Uterus (tissue), 4 donors: ENCODE measurements around the gene CHTOP. TPM values are rescaled to one million over a fixed set of nuclear protein-coding genes. Genes with fewer than 3 reads are reported as not detected.

Experiments
- DNase-seq, 2 donors: peaks; one replicate each; pipeline ENCODE4 v3.0.0-alpha.2; 2019 to 2020
- H3K27ac ChIP-seq, 2 donors: fragments of 200-600 bp; sonication (generic); 1 replicate in 1 of 2; 2 replicates in 1 of 2; pipeline ENCODE4 v1.5.1; 2016 to 2018
- H3K27me3 ChIP-seq, 2 donors: fragments of 200-600 bp; sonication (generic); one replicate each; pipeline ENCODE4 v1.5.1; 2018 to 2019; ENCODE audit warnings: control low read depth in 1 of 2
- H3K36me3 ChIP-seq, 2 donors: fragments of 200-600 bp; sonication (generic); one replicate each; pipeline ENCODE4 v1.5.1; 2019; ENCODE audit warnings: control low read depth in 1 of 2
- H3K4me1 ChIP-seq, 2 donors: fragments of 200-600 bp; sonication (generic); one replicate each; pipeline ENCODE4 v1.5.1; 2018 to 2019; ENCODE audit warnings: control low read depth in 1 of 2
- H3K4me3 ChIP-seq, 2 donors: fragments of 200-600 bp; sonication (generic); 1 replicate in 1 of 2; 2 replicates in 1 of 2; pipeline ENCODE4 v1.5.1; 2018 to 2019; ENCODE audit warnings: mild to moderate bottlenecking in 1 of 2
- H3K9me3 ChIP-seq, 2 donors: fragments of 200-600 bp; sonication (generic); one replicate each; pipeline ENCODE4 v1.5.1; 2019; ENCODE audit warnings: control low read depth in 1 of 2
- POLR2A ChIP-seq, 2 donors: fragments of 450-650 bp; IDR thresholded peaks; one replicate each; pipeline ENCODE4 v1.6.1; 2016; ENCODE audit warnings: antibody characterized with exemption in 2 of 2, mild to moderate bottlenecking in 1 of 2, moderate library complexity in 1 of 2
- intact Hi-C: fragments of 100-400 bp; cut with DNase I; formaldehyde crosslinking; loops from one replicate; pipeline ENCODE4 v1.15.1; 2023; ENCODE audit warnings: low total_unique reads
- total RNA-seq, 4 donors: library from RNA; depleted of rRNA in 3 of 4; stranded (reverse); fragments of >200 nt in 3 of 4; gene quantifications; one replicate each; pipeline versions ENCODE4 v1.1.0 to v1.2.4, GENCODE V29; 2014 to 2023
- TF ChIP-seq, protein P1 (sequence below), 4 experiments: fragments of 200-600 bp in 2 of 4; fragments of 450-650 bp in 2 of 4; sonication (generic) in 2 of 4; IDR thresholded peaks; one replicate each; pipeline ENCODE4 v1.5.1; 2016 to 2019; ENCODE audit warnings: antibody characterized with exemption in 4 of 4, mild to moderate bottlenecking in 2 of 4, moderate library complexity in 1 of 4
- donor health status: DM: yes; HTN: yes; CAD: no.

CHTOP gene
- total RNA-seq, 4 donors from 2014 or later: 43.8 to 91.0 (median 70.8) TPM

DNA sequence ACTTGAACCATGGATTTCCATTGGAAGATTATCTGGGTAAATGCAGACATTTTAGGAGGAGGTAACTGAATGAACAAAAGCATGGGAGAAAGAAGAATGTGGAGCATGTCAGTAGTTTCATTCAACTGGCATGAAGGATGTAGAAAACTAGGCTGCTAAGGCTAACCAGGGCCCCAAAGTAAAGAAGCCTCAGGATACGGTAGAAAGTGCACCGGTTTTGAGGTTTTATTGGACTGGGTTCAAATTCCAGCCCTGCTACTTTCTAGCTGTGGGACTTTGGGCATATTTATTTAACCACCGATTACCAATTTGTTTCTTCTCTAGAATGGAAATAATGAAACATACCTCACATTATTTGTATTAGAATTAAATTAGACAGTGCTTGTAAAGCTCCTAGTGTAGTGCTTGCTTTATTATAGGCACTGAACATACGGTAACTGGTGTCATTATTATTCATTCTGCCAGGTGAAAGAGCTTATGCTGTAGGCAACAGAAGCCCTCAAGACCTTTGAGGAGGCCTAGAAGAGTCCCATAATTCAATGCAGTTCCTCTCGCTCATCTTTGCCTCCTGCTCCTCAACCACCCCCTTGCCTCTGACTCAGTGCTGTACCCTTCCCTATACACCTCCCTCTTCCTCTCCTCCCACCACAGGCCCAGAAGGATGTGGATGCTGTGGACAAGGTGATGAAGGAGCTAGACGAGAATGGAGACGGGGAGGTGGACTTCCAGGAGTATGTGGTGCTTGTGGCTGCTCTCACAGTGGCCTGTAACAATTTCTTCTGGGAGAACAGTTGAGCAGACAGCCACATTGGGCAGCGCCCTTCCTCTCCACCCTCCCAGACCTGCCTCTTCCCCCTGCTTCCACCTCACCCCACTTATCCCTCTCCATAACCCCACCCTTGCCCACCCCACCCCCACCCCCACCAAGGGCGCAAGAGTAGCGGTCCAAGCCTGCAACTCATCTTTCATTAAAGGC lies 2.5 kb upstream of the CHTOP start:
- no peak for DNase-seq
- intact Hi-C loops: no loop called here
- H3K4me1 ChIP-seq: peaks cover 0 to 7% of the 10 kb centered on the region in 2 donors

DNA sequence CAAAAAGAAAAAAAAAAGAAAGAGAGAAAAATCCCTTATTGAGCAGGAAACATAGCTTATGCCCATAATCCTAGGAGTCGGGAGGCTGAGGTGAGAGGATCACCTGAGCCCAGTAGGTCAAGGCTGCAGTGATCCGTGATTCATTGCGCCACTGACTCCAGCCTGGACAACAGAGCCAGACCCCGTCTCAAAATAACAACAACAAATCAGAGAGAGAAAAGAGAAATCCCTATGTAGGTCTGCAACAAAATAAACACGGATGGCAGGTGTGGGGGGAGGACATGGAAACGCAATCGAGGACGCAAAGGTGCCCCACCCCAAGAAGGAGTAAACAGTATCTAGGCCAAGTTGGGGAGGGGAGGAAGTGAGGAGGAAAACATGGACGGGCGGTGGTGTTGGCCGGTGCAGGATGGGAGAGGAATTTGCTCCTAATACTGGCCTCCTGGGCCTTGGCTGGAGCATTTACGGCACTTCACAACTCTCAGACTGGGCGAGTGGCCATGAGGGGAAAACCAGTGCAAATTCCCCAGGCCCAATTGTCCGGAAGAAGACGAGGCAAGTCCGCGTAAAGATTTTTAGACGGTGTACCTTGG lies 609 bp upstream of the CHTOP start:
- DNase-seq: no peak
- no peak for TF ChIP-seq POLR2A (IDR thresholded peaks at IDR 0.05)
- TF ChIP-seq, protein P1, sequence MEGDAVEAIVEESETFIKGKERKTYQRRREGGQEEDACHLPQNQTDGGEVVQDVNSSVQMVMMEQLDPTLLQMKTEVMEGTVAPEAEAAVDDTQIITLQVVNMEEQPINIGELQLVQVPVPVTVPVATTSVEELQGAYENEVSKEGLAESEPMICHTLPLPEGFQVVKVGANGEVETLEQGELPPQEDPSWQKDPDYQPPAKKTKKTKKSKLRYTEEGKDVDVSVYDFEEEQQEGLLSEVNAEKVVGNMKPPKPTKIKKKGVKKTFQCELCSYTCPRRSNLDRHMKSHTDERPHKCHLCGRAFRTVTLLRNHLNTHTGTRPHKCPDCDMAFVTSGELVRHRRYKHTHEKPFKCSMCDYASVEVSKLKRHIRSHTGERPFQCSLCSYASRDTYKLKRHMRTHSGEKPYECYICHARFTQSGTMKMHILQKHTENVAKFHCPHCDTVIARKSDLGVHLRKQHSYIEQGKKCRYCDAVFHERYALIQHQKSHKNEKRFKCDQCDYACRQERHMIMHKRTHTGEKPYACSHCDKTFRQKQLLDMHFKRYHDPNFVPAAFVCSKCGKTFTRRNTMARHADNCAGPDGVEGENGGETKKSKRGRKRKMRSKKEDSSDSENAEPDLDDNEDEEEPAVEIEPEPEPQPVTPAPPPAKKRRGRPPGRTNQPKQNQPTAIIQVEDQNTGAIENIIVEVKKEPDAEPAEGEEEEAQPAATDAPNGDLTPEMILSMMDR (IDR thresholded peaks at IDR 0.05): no peak
- intact Hi-C loops: no loop called here
- H3K9me3 ChIP-seq: no peaks in the 10 kb centered on the region
- no peaks in the 10 kb centered on the region for H3K27me3 ChIP-seq
- H3K27ac ChIP-seq: peak overlapping the region; percentile 99 to 100
- peak overlapping the region; percentile 88 to 100 for H3K4me3 ChIP-seq
- H3K36me3 ChIP-seq: no peaks in the 10 kb centered on the region
- peaks cover 0 to 3% of the 10 kb centered on the region in 2 donors for H3K4me1 ChIP-seq

More for the DNA sequence above, 2.5 kb upstream of the CHTOP start:
- Histone ChIP-seq H3K36me3 (no peaks in the 10 kb centered on the region), H3K4me3 (no peak overlapping the region), H3K9me3 (no peaks in the 10 kb centered on the region), H3K27me3 (no peaks in the 10 kb centered on the region), H3K27ac (no peak overlapping the region)
- TF ChIP-seq, protein P1 (IDR thresholded peaks at IDR 0.05): no peak
- TF ChIP-seq POLR2A (IDR thresholded peaks at IDR 0.05): no peak

DNA sequence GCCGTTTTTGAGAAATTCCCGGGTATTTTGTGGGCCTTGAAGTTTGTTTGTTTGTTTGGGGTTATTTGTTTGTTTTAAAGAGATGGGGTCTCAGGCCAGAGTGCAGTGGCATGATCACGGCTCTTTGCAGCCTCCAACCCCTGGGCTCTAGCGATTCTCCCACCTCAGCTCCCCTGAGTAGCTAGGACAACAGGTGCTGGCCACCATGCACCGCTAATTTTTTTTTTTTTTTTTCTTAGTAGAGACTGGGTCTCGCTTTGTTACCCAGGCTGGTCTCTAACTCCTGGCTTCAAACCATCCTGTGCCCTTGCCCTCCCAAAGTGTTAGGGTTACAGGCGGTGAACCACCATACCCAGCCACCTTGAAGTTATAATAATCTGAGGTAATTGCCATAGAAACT lies 2.0 kb downstream of the CHTOP start:
- no peak for DNase-seq
- Histone ChIP-seq H3K9me3 (no peaks in the 10 kb centered on the region), H3K27ac (peak overlapping the region in 1 of 2 donors; percentile 100), H3K36me3 (no peaks in the 10 kb centered on the region), H3K4me3 (peak overlapping the region in 1 of 2 donors; percentile 88), H3K27me3 (no peaks in the 10 kb centered on the region), H3K4me1 (peaks cover 0 to 3% of the 10 kb centered on the region in 2 donors)
- no peak for TF ChIP-seq POLR2A (IDR thresholded peaks at IDR 0.05)
- TF ChIP-seq, protein P1 (IDR thresholded peaks at IDR 0.05): no peak
- intact Hi-C loops: no loop called here

DNA sequence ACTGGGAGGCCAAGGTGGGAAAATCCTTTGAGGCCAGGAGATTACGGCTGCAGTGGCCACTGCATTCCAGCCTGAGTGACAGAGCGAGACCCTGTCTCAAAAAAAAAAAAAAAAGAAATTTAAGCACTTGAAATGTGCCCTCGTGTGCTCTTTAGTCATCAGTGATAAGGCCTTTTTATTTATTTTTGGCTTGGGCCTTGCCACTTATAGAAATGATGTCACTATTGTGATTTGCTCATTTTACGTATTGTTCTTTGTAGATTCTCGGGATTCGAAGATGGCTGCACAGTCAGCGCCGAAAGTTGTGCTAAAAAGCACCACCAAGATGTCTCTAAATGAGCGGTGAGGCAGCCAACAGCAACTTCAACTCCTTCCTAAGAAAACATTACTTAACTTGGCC lies 2.4 kb downstream of the CHTOP start:
- no peak for DNase-seq
- intact Hi-C loops: no loop called here
- H3K4me3 ChIP-seq: no peak overlapping the region
- H3K27ac ChIP-seq: peak overlapping the region in 1 of 2 donors; percentile 100
- peaks cover 0 to 2% of the 10 kb centered on the region in 2 donors for H3K36me3 ChIP-seq
- H3K4me1 ChIP-seq: peaks cover 0 to 3% of the 10 kb centered on the region in 2 donors
- H3K27me3 ChIP-seq: no peaks in the 10 kb centered on the region
- TF ChIP-seq, protein P1 (IDR thresholded peaks at IDR 0.05): no peak
- H3K9me3 ChIP-seq: no peaks in the 10 kb centered on the region

DNA sequence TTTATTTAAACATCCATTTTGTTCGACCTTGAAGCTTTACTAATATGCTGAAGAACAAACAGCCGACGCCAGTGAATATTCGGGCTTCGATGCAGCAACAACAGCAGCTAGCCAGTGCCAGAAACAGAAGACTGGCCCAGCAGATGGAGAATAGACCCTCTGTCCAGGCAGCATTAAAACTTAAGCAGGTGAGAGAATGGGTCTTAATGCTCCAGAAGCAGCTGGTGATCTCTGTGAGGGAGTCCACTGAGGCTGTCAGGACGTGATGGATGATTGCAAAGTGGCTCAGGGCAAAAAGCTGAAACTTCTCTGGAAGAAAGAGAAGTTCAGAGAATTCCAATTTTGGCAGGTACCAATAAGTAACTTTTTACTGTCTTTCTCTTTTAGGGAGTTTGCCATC lies 4.4 kb downstream of the CHTOP start:
- Histone ChIP-seq H3K36me3 (peaks cover 0 to 3% of the 10 kb centered on the region in 2 donors), H3K4me3 (no peak overlapping the region), H3K4me1 (peaks cover 0 to 3% of the 10 kb centered on the region in 2 donors), H3K9me3 (no peaks in the 10 kb centered on the region), H3K27ac (no peak overlapping the region), H3K27me3 (no peaks in the 10 kb centered on the region)
- TF ChIP-seq POLR2A (IDR thresholded peaks at IDR 0.05): no peak
- DNase-seq: no peak
- intact Hi-C loops: no loop called here
